ENCODE data around the gene NMBR. TPM values are rescaled to one million over a fixed set of nuclear protein-coding genes. Genes with fewer than 3 reads are reported as not detected.
A peak's percentile ranks its signal among the peaks of the same experiment; 100 is the strongest.

NMBR gene
- total and polyA plus RNA-seq, 2 of the 8 experiments (the other 6 are each of a cell fraction or from before 2014, with no cell fraction given): 0.08 TPM; not detected in 1

- peak; percentile 26 for TF ChIP-seq NANOG (IDR thresholded peaks at IDR 0.05; ENCODE audit: insufficient read depth, low read depth, low read length, poor library complexity, severe bottlenecking)
Measured at GRCh38 chr6:142155895-142156757, 9.2 kb upstream of the NMBR start (continued).

Data from H1 (cell line).